AG09309 (cell line): ENCODE measurements around the gene PHC2.

Experiments
- DNase-seq: peaks from one replicate; pipeline ENCODE4 v3.0.0-alpha.2; 2010; ENCODE audit warnings: low read depth
- H3K4me3 ChIP-seq: 2 replicates; pipeline ENCODE4 v1.5.1; 2011; ENCODE audit warnings: mild to moderate bottlenecking, low read depth, low read length, moderate library complexity; ENCODE audit not compliant: control insufficient read depth
- TF ChIP-seq, protein P1 (sequence below): IDR thresholded peaks from 2 replicates; pipeline ENCODE4 v1.5.1; 2011; ENCODE audit warnings: mild to moderate bottlenecking, low read depth, low read length, inconsistent platforms; ENCODE audit not compliant: insufficient read depth, control insufficient read depth; ENCODE audit errors: missing control alignments

Gene PHC2

GRCh38 chr1:33331444-33332356 is 99.2 kb downstream of the PHC2 start:
- H3K4me3 ChIP-seq, result no peak overlapping the region
- no peak for DNase-seq
- TF ChIP-seq, protein P1, sequence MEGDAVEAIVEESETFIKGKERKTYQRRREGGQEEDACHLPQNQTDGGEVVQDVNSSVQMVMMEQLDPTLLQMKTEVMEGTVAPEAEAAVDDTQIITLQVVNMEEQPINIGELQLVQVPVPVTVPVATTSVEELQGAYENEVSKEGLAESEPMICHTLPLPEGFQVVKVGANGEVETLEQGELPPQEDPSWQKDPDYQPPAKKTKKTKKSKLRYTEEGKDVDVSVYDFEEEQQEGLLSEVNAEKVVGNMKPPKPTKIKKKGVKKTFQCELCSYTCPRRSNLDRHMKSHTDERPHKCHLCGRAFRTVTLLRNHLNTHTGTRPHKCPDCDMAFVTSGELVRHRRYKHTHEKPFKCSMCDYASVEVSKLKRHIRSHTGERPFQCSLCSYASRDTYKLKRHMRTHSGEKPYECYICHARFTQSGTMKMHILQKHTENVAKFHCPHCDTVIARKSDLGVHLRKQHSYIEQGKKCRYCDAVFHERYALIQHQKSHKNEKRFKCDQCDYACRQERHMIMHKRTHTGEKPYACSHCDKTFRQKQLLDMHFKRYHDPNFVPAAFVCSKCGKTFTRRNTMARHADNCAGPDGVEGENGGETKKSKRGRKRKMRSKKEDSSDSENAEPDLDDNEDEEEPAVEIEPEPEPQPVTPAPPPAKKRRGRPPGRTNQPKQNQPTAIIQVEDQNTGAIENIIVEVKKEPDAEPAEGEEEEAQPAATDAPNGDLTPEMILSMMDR, result no peak

- DNase-seq, result no peak
- H3K4me3 ChIP-seq, result no peak overlapping the region
- TF ChIP-seq, protein P1, result no peak
These were observed 100.0 kb downstream of the PHC2 start for GRCh38 chr1:33330906-33331305.

- DNase-seq, result no peak
- TF ChIP-seq, protein P1, result no peak
- H3K4me3 ChIP-seq, result no peak overlapping the region
These were observed 100.5 kb downstream of the PHC2 start for GRCh38 chr1:33330361-33330890.

GRCh38 chr1:33329600-33330305 is 101.1 kb downstream of the PHC2 start:
- TF ChIP-seq, protein P1, result no peak
- DNase-seq, result no peak

GRCh38 chr1:33328817-33329216 is 102.1 kb downstream of the PHC2 start:
- TF ChIP-seq, protein P1, result no peak
- DNase-seq, result no peak
- no peak overlapping the region for H3K4me3 ChIP-seq

More at GRCh38 chr1:33329600-33330305, 101.1 kb downstream of the PHC2 start:
- no peak overlapping the region for H3K4me3 ChIP-seq

DNA sequence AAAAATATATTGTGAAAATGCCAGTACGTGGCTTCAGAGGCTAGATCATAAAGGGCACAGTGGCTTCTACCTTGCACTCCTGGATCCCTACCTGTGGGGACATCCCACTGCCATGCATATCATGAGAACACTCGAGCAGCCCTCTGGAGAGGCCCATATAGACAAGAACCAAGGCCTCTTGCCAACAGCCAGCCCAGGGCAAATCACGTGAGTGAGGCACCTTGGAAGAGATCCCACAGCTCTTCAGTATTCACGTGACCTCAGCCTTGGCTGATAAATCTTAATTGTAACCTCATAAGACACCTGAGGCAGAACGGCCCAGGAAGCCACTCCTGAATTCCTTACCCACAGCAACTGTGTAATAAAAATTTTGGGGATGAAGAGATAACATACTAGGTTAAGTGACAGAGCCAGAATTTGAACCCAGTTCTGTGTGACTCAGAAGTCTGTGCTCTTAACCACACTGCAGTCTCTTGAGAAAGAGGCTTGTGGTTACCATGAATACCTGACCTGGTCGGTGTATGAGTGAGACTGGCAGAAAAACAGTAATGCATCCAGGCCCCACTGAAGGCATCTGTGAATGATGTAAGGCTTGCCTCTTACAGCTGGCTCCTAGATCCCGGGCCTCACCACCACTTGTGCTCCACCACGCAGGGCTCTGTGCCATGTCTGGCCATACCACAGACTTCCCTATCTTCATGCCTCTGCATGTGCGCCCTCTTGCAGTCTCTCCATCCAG is 103.1 kb downstream of the PHC2 start:
- no peak overlapping the region for H3K4me3 ChIP-seq
- DNase-seq, result peak; percentile 99
- TF ChIP-seq, protein P1, result no peak
